K562 (cell line): ENCODE measurements around the gene CYP2W1. TPM values are rescaled to one million over a fixed set of nuclear protein-coding genes. Genes with fewer than 3 reads are reported as not detected.
A peak's percentile ranks its signal among the peaks of the same experiment; 100 is the strongest.

Source experiments
- ASH1L ChIP-seq: fragments of 450-650 bp; IDR thresholded peaks from 2 replicates; pipeline ENCODE4 v1.6.1; 2018; ENCODE audit warnings: borderline replicate concordance, mild to moderate bottlenecking, low read depth; ENCODE audit not compliant: partially characterized antibody
- CREM ChIP-seq: IDR thresholded peaks from 2 replicates; pipeline ENCODE4 v1.6.1; 2014; ENCODE audit warnings: antibody characterized with exemption, low read depth
- ESRRB ChIP-seq: fragments of 250-450 bp; sonication (Bioruptor Pico); IDR thresholded peaks from 2 replicates; pipeline ENCODE4 v1.5.0; 2020; ENCODE audit warnings: mild to moderate bottlenecking, moderate library complexity, borderline replicate concordance
- GMEB1 ChIP-seq: fragments of 250-450 bp; sonication (Bioruptor Pico); IDR thresholded peaks from 2 replicates; pipeline ENCODE4 v1.4.0; 2020; ENCODE audit warnings: mild to moderate bottlenecking
- HMGXB4 ChIP-seq: sonication (generic); formaldehyde crosslinking; IDR thresholded peaks from 2 replicates; pipeline ENCODE4 v1.8.1; 2023; ENCODE audit warnings: mild to moderate bottlenecking, missing genetic modification reagents
- HNRNPLL ChIP-seq: fragments of 200-400 bp; formaldehyde crosslinking; IDR thresholded peaks from 2 replicates; pipeline ENCODE4 v1.6.1; 2017; ENCODE audit warnings: low read length, low read depth, mild to moderate bottlenecking; ENCODE audit not compliant: poor library complexity, severe bottlenecking
- KAT7 ChIP-seq: sonication (generic); formaldehyde crosslinking; IDR thresholded peaks from 2 replicates; pipeline ENCODE4 v1.8.0; 2022; ENCODE audit warnings: missing genetic modification reagents, mild to moderate bottlenecking, borderline replicate concordance
- L3MBTL2 ChIP-seq: fragments of 450-650 bp; IDR thresholded peaks from 2 replicates; pipeline ENCODE4 v1.6.1; 2016; ENCODE audit warnings: mild to moderate bottlenecking, moderate library complexity
- MAX ChIP-seq: sonication (generic); formaldehyde crosslinking; IDR thresholded peaks from 2 replicates; pipeline ENCODE4 v1.9.0; 2022; ENCODE audit warnings: mild to moderate bottlenecking, missing genetic modification reagents
- MCM2 ChIP-seq: fragments of 450-650 bp; IDR thresholded peaks from 2 replicates; pipeline ENCODE4 v1.6.1; 2017; ENCODE audit warnings: low read depth, mild to moderate bottlenecking
- NCOA4 ChIP-seq: fragments of 450-650 bp; IDR thresholded peaks from 2 replicates; pipeline ENCODE4 v1.6.1; 2018; ENCODE audit warnings: mild to moderate bottlenecking; ENCODE audit not compliant: partially characterized antibody
- PHB2 ChIP-seq: fragments of 450-650 bp; IDR thresholded peaks from 2 replicates; pipeline ENCODE4 v1.6.1; 2017; ENCODE audit warnings: low read depth
- PML ChIP-seq: IDR thresholded peaks from 2 replicates; pipeline ENCODE4 v1.6.1; 2012; ENCODE audit warnings: low read length, inconsistent platforms
- POU5F1 ChIP-seq: fragments of 150-350 bp; IDR thresholded peaks from 2 replicates; pipeline ENCODE4 v1.6.1; 2014; ENCODE audit warnings: borderline replicate concordance, low read length, low read depth, mild to moderate bottlenecking; ENCODE audit not compliant: partially characterized antibody
- PRMT5 ChIP-seq: sonication (generic); formaldehyde crosslinking; IDR thresholded peaks from 2 replicates; pipeline ENCODE4 v1.5.0; 2020; ENCODE audit warnings: missing genetic modification reagents
- RBM25 ChIP-seq: fragments of 200-400 bp; formaldehyde crosslinking; IDR thresholded peaks from 2 replicates; pipeline ENCODE4 v1.6.1; 2018; ENCODE audit warnings: low read length, low read depth, moderate library complexity; ENCODE audit not compliant: severe bottlenecking
- RFX5 ChIP-seq: IDR thresholded peaks from 2 replicates; pipeline ENCODE4 v1.6.1; 2011; ENCODE audit warnings: low read depth, mild to moderate bottlenecking, improper control_type of control experiment, low read length
- SMAD2 ChIP-seq: fragments of 150-350 bp; IDR thresholded peaks from 2 replicates; pipeline ENCODE4 v1.6.1; 2014; ENCODE audit warnings: low read depth, mild to moderate bottlenecking, low read length
- SP2 ChIP-seq: IDR thresholded peaks from 2 replicates; pipeline ENCODE4 v1.6.1; 2011; ENCODE audit warnings: mild to moderate bottlenecking, low read depth, low read length, moderate library complexity; ENCODE audit not compliant: poor library complexity, severe bottlenecking; ENCODE audit errors: extremely low read depth
- STAT5A ChIP-seq: IDR thresholded peaks from 2 replicates; pipeline ENCODE4 v1.6.1; 2012; ENCODE audit warnings: low read length, inconsistent platforms, borderline replicate concordance
- TBL1XR1 ChIP-seq, 2 experiments: IDR thresholded peaks; 2 replicates each; pipeline ENCODE4 v1.6.1; 2012; ENCODE audit warnings: improper control_type of control experiment in 2 of 2, low read length in 2 of 2, mild to moderate bottlenecking in 1 of 2
- TOE1 ChIP-seq, 2 experiments: fragments of 450-650 bp in 1 of 2; sonication (generic) in 1 of 2; formaldehyde crosslinking in 1 of 2; IDR thresholded peaks; 2 replicates each; pipeline versions ENCODE4 v1.7.1 to v1.8.0; 2016 to 2022; ENCODE audit warnings: borderline replicate concordance in 2 of 2, mild to moderate bottlenecking in 2 of 2, antibody characterized with exemption in 1 of 2, inconsistent platforms in 1 of 2, low read depth in 1 of 2, missing genetic modification reagents in 1 of 2, moderate library complexity in 1 of 2
- ZNF232 ChIP-seq: sonication (generic); formaldehyde crosslinking; IDR thresholded peaks from 2 replicates; pipeline ENCODE4 v1.8.0; 2022; ENCODE audit warnings: mild to moderate bottlenecking, missing genetic modification reagents
- ZNF766 ChIP-seq: fragments of 200-800 bp; sonication (Bioruptor generic); conservative IDR thresholded peaks from 2 replicates; pipeline ENCODE4 v1.6.1; 2016; ENCODE audit warnings: missing genetic modification characterization, missing compliant biosample characterization
- polyA plus RNA-seq, 8 experiments: library from polyadenylated mRNA; depleted of rRNA in 4 of 8; stranded (reverse) in 5 of 8; unstranded in 3 of 8; fragments of >200 nt; fragmentation: Nextera tagmentation in 2 of 8; fragmentation: Illumina TruSeq in 1 of 8; extraction: Ambion mirVana in 2 of 8; extraction: Trizol in 1 of 8; gene quantifications; 2 replicates each; pipeline versions ENCODE4 v1.2.1 to v1.2.3, GENCODE V29; 2011 to 2014; ENCODE audit warnings: inconsistent platforms in 1 of 8, missing spikeins in 1 of 8
- total RNA-seq, 7 experiments: library from RNA; depleted of rRNA in 6 of 7; stranded (reverse); fragments of >200 nt in 6 of 7; fragmentation: Illumina TruSeq in 2 of 7; extraction: Trizol in 2 of 7; gene quantifications; 2 replicates each; pipeline versions ENCODE4 v1.2.1 to v1.2.3, GENCODE V29; 2011 to 2021; ENCODE audit warnings: low replicate concordance in 1 of 7

CYP2W1 gene
- total and polyA plus RNA-seq, 9 of the 15 experiments (the other 6 are each of a cell fraction or from before 2014, with no cell fraction given) = not detected

GRCh38 chr7:974820-975681 lies 7.9 kb upstream of the CYP2W1 start, which contains the start of gene COX19 (continued):
- TF ChIP-seq TBL1XR1 (IDR thresholded peaks at IDR 0.05; ENCODE audit: low read length in 2 of 2) (peak in 1 of 2 experiments; percentile 39; a peak in 1 of 4 replicates), HMGXB4 (CRISPR knock-in tag) (peak; percentile 40; the same call in 1 of the 2 replicates), NCOA4 (peak; percentile 99), ZNF232 (CRISPR knock-in tag) (peak; percentile 13; the same call in 1 of the 2 replicates), ASH1L (no peak), MCM2 (no peak), KAT7 (CRISPR knock-in tag) (peak; percentile 87; the same call in 1 of the 2 replicates), MAX (CRISPR knock-in tag) (peak; percentile 70; the same call in 1 of the 2 replicates), PML (peak; percentile 71), PRMT5 (peak; percentile 78; the same call in 1 of the 2 replicates), POU5F1 (peak; percentile 22), SMAD2 (no peak), SP2 (no peak), ZNF766 (0 out of 2 replicates have a peak, but pooled peaks have one; percentile 31), TOE1 (IDR thresholded peaks at IDR 0.05; ENCODE audit: borderline replicate concordance) (peak; percentile 54; the same call in 1 of the 2 replicates), TOE1 (CRISPR knock-in tag; IDR thresholded peaks at IDR 0.05; ENCODE audit: borderline replicate concordance, low read depth) (no peak), L3MBTL2 (peak; percentile 80), STAT5A (no peak), HNRNPLL (peak; percentile 27), PHB2 (no peak), RBM25 (no peak), RFX5 (no peak), GMEB1 (CRISPR knock-in tag) (peak; percentile 100), ESRRB (CRISPR knock-in tag) (no peak), CREM (peak; percentile 66)
